Naive B cell (primary cell): ENCODE measurements around the gene FLOT2. TPM values are rescaled to one million over a fixed set of nuclear protein-coding genes. Genes with fewer than 3 reads are reported as not detected.
A peak's percentile ranks its signal among the peaks of the same experiment; 100 is the strongest.
"Not testable (repeated sequence)": the region's sequence is repeated elsewhere in the genome, so short reads cannot be mapped to it uniquely, and the experiment has no call there.

Experiments used
- ATAC-seq, 2 donors: fragments of 150-1000 bp; cut with Tn5 transposase; 2 replicates each; pipeline ENCODE4 v1.10.0; 2021; ENCODE audit warnings: low read depth in 2 of 2, mild to moderate bottlenecking in 2 of 2, moderate library complexity in 2 of 2
- DNase-seq: peaks from one replicate; pipeline ENCODE4 v3.0.0; 2022
- H3K27ac Mint-ChIP-seq, 6 donors: one replicate each; pipeline ENCODE4 v1.8.0; 2020 to 2022; ENCODE audit warnings: mild to moderate bottlenecking in 6 of 6, mixed read lengths in 6 of 6, moderate library complexity in 5 of 6, inconsistent platforms in 2 of 6
- H3K27me3 Mint-ChIP-seq, 3 donors: one replicate each; pipeline ENCODE4 v1.8.0; 2021 to 2022; ENCODE audit warnings: mixed read lengths in 3 of 3, mild to moderate bottlenecking in 1 of 3
- H3K36me3 Mint-ChIP-seq, 2 donors: one replicate each; pipeline ENCODE4 v1.8.0; 2020 to 2022; ENCODE audit warnings: mixed read lengths in 2 of 2, inconsistent platforms in 1 of 2, mild to moderate bottlenecking in 1 of 2
- H3K4me1 Mint-ChIP-seq, 3 donors: one replicate each; pipeline ENCODE4 v1.8.0; 2020 to 2022; ENCODE audit warnings: mixed read lengths in 3 of 3, inconsistent platforms in 1 of 3, mild to moderate bottlenecking in 1 of 3, moderate library complexity in 1 of 3
- H3K4me3 Mint-ChIP-seq, 8 donors: one replicate each; pipeline ENCODE4 v1.8.0; 2020 to 2022; ENCODE audit warnings: mild to moderate bottlenecking in 8 of 8, mixed read lengths in 8 of 8, moderate library complexity in 8 of 8, inconsistent platforms in 2 of 8
- H3K9me3 Mint-ChIP-seq, 7 donors: one replicate each; pipeline ENCODE4 v1.8.0; 2020 to 2022; ENCODE audit warnings: mixed read lengths in 7 of 7, mild to moderate bottlenecking in 5 of 7, inconsistent platforms in 2 of 7, moderate library complexity in 1 of 7
- polyA plus RNA-seq, 6 donors: library from polyadenylated mRNA; unstranded; fragments of 300-500 nt; fragmentation: Illumina TruSeq; gene quantifications; one replicate each; pipeline ENCODE4 v1.2.3, GENCODE V29; 2021; ENCODE audit warnings: low read depth in 6 of 6

The FLOT2 gene
- polyA plus RNA-seq, 6 donors from 2014 or later: 431 to 655 (median 460) TPM

- Mint-ChIP-seq H3K9me3 (no peaks in the 10 kb centered on the region), H3K27ac (peak overlapping the region in 2 of 6 donors; percentile 5 to 15), H3K36me3 (no peaks in the 10 kb centered on the region), H3K4me3 (peak overlapping the region; percentile 6 to 94 (median 42)), H3K27me3 (no peaks in the 10 kb centered on the region), H3K4me1 (peaks cover 50 to 63% (median 56%) of the 10 kb centered on the region in 3 donors)
- ATAC-seq (no peak), DNase-seq (no peak)
These were observed 1.8 kb upstream of the FLOT2 start for GRCh38 chr17:28899212-28899815.

- no peak for ATAC-seq
- DNase-seq: no peak
- Mint-ChIP-seq H3K9me3 (no peaks in the 10 kb centered on the region), H3K4me3 (peak overlapping the region in 6 of 8 donors; percentile 29 to 99 (median 98)), H3K27me3 (no peaks in the 10 kb centered on the region), H3K27ac (peak overlapping the region in 4 of 6 donors; percentile 47 to 99 (median 84)), H3K4me1 (peaks cover 54 to 67% (median 54%) of the 10 kb centered on the region in 3 donors), H3K36me3 (no peaks in the 10 kb centered on the region)
These were observed 1.0 kb upstream of the FLOT2 start for GRCh38 chr17:28898527-28898955.

GRCh38 chr17:28897769-28898526, 415 bp upstream of the FLOT2 start:
- DNase-seq: no peak
- peaks cover 54 to 67% (median 54%) of the 10 kb centered on the region in 3 donors for H3K4me1 Mint-ChIP-seq

GRCh38 chr17:28896491-28896883, 1.0 kb downstream of the FLOT2 start:
- Mint-ChIP-seq H3K9me3 (no peaks in the 10 kb centered on the region), H3K4me3 (peak overlapping the region; percentile 94 to 99 (median 98)), H3K27me3 (no peaks in the 10 kb centered on the region), H3K36me3 (no peaks in the 10 kb centered on the region), H3K4me1 (peaks cover 53 to 71% (median 55%) of the 10 kb centered on the region in 3 donors), H3K27ac (peak overlapping the region; percentile 75 to 99 (median 96))
- ATAC-seq (no peak), DNase-seq (no peak)

More at GRCh38 chr17:28897769-28898526, 415 bp upstream of the FLOT2 start:
- no peak for ATAC-seq
- Mint-ChIP-seq H3K36me3 (no peaks in the 10 kb centered on the region), H3K9me3 (no peaks in the 10 kb centered on the region), H3K27me3 (no peaks in the 10 kb centered on the region), H3K4me3 (peak overlapping the region; percentile 94 to 99 (median 98)), H3K27ac (peak overlapping the region; percentile 91 to 99 (median 96))

- H3K4me3 Mint-ChIP-seq: peak overlapping the region; percentile 94 to 99 (median 98)
- no peaks in the 10 kb centered on the region for H3K36me3 Mint-ChIP-seq
- no peaks in the 10 kb centered on the region for H3K27me3 Mint-ChIP-seq
- H3K4me1 Mint-ChIP-seq: peaks cover 57 to 75% (median 59%) of the 10 kb centered on the region in 3 donors
- no peak for DNase-seq
- peak overlapping the region in 5 of 6 donors; percentile 89 to 99 (median 98) for H3K27ac Mint-ChIP-seq
- H3K9me3 Mint-ChIP-seq: no peaks in the 10 kb centered on the region
- ATAC-seq: no peak
These were observed 1.6 kb downstream of the FLOT2 start for GRCh38 chr17:28895794-28896447.

- not testable (repeated sequence) for H3K27me3 Mint-ChIP-seq, H3K9me3 Mint-ChIP-seq, H3K36me3 Mint-ChIP-seq
- Mint-ChIP-seq H3K4me1 (peaks cover 57 to 83% (median 72%) of the 10 kb centered on the region in 3 donors), H3K4me3 (peak overlapping the region; percentile 81 to 97 (median 92)), H3K27ac (peak overlapping the region; percentile 99 to 100 (median 99))
- DNase-seq (peak; percentile 66), ATAC-seq (peak; percentile 20 to 22)
These were observed 4.0 kb downstream of the FLOT2 start for GRCh38 chr17:28893248-28894183.

- Mint-ChIP-seq H3K27ac (peak overlapping the region; percentile 85 to 99 (median 99)), H3K27me3 (no peaks in the 10 kb centered on the region), H3K4me1 (peaks cover 64 to 88% (median 78%) of the 10 kb centered on the region in 3 donors), H3K9me3 (no peaks in the 10 kb centered on the region), H3K4me3 (peak overlapping the region; percentile 56 to 92 (median 79)), H3K36me3 (no peaks in the 10 kb centered on the region)
- DNase-seq (no peak), ATAC-seq (no peak)
These were observed 5.5 kb downstream of the FLOT2 start for GRCh38 chr17:28892024-28892423.

- H3K9me3 Mint-ChIP-seq: no peaks in the 10 kb centered on the region
- H3K27me3 Mint-ChIP-seq: no peaks in the 10 kb centered on the region
- H3K36me3 Mint-ChIP-seq: no peaks in the 10 kb centered on the region
- DNase-seq (no peak), ATAC-seq (no peak)
- peaks cover 64 to 84% (median 71%) of the 10 kb centered on the region in 3 donors for H3K4me1 Mint-ChIP-seq
- peak overlapping the region; percentile 85 to 99 (median 99) for H3K27ac Mint-ChIP-seq
- peak overlapping the region; percentile 16 to 92 (median 74) for H3K4me3 Mint-ChIP-seq
These were observed 6.3 kb downstream of the FLOT2 start for GRCh38 chr17:28891201-28891600.

GRCh38 chr17:28889996-28890395, 7.5 kb downstream of the FLOT2 start:
- H3K9me3 Mint-ChIP-seq: no peaks in the 10 kb centered on the region
- peak overlapping the region in 5 of 6 donors; percentile 26 to 99 (median 75) for H3K27ac Mint-ChIP-seq

GRCh38 chr17:28888832-28889231, 8.7 kb downstream of the FLOT2 start:
- peaks cover 68 to 85% (median 77%) of the 10 kb centered on the region in 3 donors for H3K4me1 Mint-ChIP-seq
- peak overlapping the region; percentile 7 to 83 (median 55) for H3K4me3 Mint-ChIP-seq
- H3K27me3 Mint-ChIP-seq: no peaks in the 10 kb centered on the region
- H3K9me3 Mint-ChIP-seq: no peaks in the 10 kb centered on the region
- DNase-seq: peak; percentile 19
- peak overlapping the region; percentile 59 to 94 (median 74) for H3K27ac Mint-ChIP-seq
- peak in 1 of 2 donors; percentile 46 for ATAC-seq
- peaks cover 0 to 16% of the 10 kb centered on the region in 2 donors for H3K36me3 Mint-ChIP-seq

More at GRCh38 chr17:28889996-28890395, 7.5 kb downstream of the FLOT2 start:
- Mint-ChIP-seq H3K36me3 (peaks cover 0 to 5% of the 10 kb centered on the region in 2 donors), H3K4me3 (peak overlapping the region in 2 of 8 donors; percentile 15 to 81), H3K4me1 (peaks cover 60 to 82% (median 68%) of the 10 kb centered on the region in 3 donors), H3K27me3 (no peaks in the 10 kb centered on the region)
- ATAC-seq (no peak), DNase-seq (no peak)

- DNase-seq (no peak), ATAC-seq (peak; percentile 73 to 77)
- Mint-ChIP-seq H3K36me3 (peaks cover 0 to 16% of the 10 kb centered on the region in 2 donors), H3K27ac (peak overlapping the region in 4 of 6 donors; percentile 41 to 84 (median 72)), H3K4me1 (peaks cover 59 to 77% (median 69%) of the 10 kb centered on the region in 3 donors), H3K4me3 (peak overlapping the region in 6 of 8 donors; percentile 28 to 79 (median 56)), H3K9me3 (no peaks in the 10 kb centered on the region), H3K27me3 (no peaks in the 10 kb centered on the region)
These were observed 9.6 kb downstream of the FLOT2 start for GRCh38 chr17:28887871-28888471.

GRCh38 chr17:28885951-28886350, 11.6 kb downstream of the FLOT2 start:
- no peak for DNase-seq
- H3K36me3 Mint-ChIP-seq: peaks cover 0 to 23% of the 10 kb centered on the region in 2 donors

More at GRCh38 chr17:28885951-28886350, 11.6 kb downstream of the FLOT2 start:
- Mint-ChIP-seq H3K27me3 (no peaks in the 10 kb centered on the region), H3K27ac (no peak overlapping the region), H3K4me1 (peaks cover 46 to 59% (median 54%) of the 10 kb centered on the region in 3 donors), H3K9me3 (no peaks in the 10 kb centered on the region), H3K4me3 (no peak overlapping the region)
- no peak for ATAC-seq
